NT2/D1 (cell line): ENCODE measurements around the gene FBXO30.

Experiments used
- SUZ12 ChIP-seq: IDR thresholded peaks from 2 replicates; pipeline ENCODE4 v1.6.1; 2011; ENCODE audit not compliant: insufficient read length, insufficient read depth; ENCODE audit errors: extremely low read depth
- YY1 ChIP-seq: IDR thresholded peaks from 2 replicates; pipeline ENCODE4 v1.6.1; 2011; ENCODE audit not compliant: insufficient read length, insufficient read depth
- ZNF274 ChIP-seq: IDR thresholded peaks from 2 replicates; pipeline ENCODE4 v1.6.1; 2011; ENCODE audit warnings: mild to moderate bottlenecking, low read depth, low read length

DNA sequence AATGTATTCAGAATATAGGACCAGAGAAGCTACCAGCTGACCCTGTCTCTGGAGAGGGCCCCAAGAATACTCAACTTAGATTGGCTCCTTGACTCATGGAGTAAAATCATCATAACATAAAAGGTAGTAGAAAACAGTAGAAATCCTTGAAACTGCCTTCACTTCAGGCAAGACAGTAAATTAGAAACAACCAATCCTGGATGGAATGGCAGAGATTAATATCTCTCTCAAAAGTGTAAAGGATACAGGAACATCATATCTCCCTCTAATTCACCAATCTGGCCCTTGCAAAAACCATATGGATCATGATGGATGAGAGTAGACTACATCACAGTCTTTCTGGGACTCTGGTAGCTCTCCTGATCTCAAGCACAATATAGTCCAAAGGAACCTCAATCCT is 58.9 kb downstream of the FBXO30 start:
- TF ChIP-seq YY1 = no peak
- no peak for TF ChIP-seq ZNF274
- TF ChIP-seq SUZ12 = no peak
